Heart left ventricle (tissue), 13 donors: ENCODE measurements around the gene SLC18A3.

Experiments
- POLR2A ChIP-seq, 2 donors: fragments of 450-650 bp; IDR thresholded peaks; one replicate each; pipeline ENCODE4 v1.6.1; 2017; ENCODE audit warnings: antibody characterized with exemption in 2 of 2, mild to moderate bottlenecking in 2 of 2, moderate library complexity in 2 of 2
- TF ChIP-seq, protein P1 (sequence below), 12 donors: fragments of 200-600 bp; sonication (generic) in 4 of 12; IDR thresholded peaks; one replicate each; pipeline versions ENCODE4 v1.5.0 to v1.8.0; 2018 to 2022; ENCODE audit warnings: antibody characterized with exemption in 12 of 12, mild to moderate bottlenecking in 5 of 12
- donor health status: ischemic (EF 13 %, LVEDD 7.1; RV severe dilation, severe dysfunction).
- donor health status: DM: no; HTN: yes; CAD: no.
- donor health status: DM: no; HTN: no; CAD: no.
- donor health status: ischemic (EF 25% LVEDD 6.9; RV normal size, moderate dysfunction).
- donor health status: ischemic (EF 25% LVEDD 5.7; RV mildly dilated, moderate dysfunction).
- donor health status: ischemic (EF 35%, LVEDD 5.7; RV mildly dilated, moderate dysfunction).
- donor health status: nonischemic (EF 11% LVEDD 7.7; RV severe dilation, severe dysfunction).
- donor health status: DM: yes; HTN: yes; CAD: no.
- donor health status: PGD.
- donor health status: ischemic (EF 29% LVEDD 5.4; RV normal size, mild dysfunction).
- donor health status: nonischemic (EF 23%, LVEDD 6.1; RV moderate dilation, normal function).

GRCh38 chr10:49621561-49621960 lies 11.5 kb downstream of the SLC18A3 start:
- TF ChIP-seq, protein P1, sequence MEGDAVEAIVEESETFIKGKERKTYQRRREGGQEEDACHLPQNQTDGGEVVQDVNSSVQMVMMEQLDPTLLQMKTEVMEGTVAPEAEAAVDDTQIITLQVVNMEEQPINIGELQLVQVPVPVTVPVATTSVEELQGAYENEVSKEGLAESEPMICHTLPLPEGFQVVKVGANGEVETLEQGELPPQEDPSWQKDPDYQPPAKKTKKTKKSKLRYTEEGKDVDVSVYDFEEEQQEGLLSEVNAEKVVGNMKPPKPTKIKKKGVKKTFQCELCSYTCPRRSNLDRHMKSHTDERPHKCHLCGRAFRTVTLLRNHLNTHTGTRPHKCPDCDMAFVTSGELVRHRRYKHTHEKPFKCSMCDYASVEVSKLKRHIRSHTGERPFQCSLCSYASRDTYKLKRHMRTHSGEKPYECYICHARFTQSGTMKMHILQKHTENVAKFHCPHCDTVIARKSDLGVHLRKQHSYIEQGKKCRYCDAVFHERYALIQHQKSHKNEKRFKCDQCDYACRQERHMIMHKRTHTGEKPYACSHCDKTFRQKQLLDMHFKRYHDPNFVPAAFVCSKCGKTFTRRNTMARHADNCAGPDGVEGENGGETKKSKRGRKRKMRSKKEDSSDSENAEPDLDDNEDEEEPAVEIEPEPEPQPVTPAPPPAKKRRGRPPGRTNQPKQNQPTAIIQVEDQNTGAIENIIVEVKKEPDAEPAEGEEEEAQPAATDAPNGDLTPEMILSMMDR (IDR thresholded peaks at IDR 0.05), result no peak
- no peak for TF ChIP-seq POLR2A (IDR thresholded peaks at IDR 0.05)
